HEK293T (cell line): ENCODE results near the gene GCC2.

Source experiments
- CTCF ChIA-PET: fragments of 350-600 bp; formaldehyde crosslinking; extraction: SDS; loops from one replicate; lab custom pipeline; 2021; ENCODE audit warnings: antibody characterized with exemption, inconsistent platforms; lab: Yijun Ruan, JAX
- POLR2A ChIA-PET: fragments of 350-600 bp; formaldehyde crosslinking; extraction: SDS; loops from one replicate; lab custom pipeline; 2020; ENCODE audit warnings: antibody characterized with exemption, inconsistent platforms; lab: Yijun Ruan, JAX
- DNase-seq: peaks from one replicate; pipeline ENCODE4 v3.0.0; 2012; ENCODE audit warnings: mixed read lengths; ENCODE audit errors: extremely low spot score
- ARNT ChIP-seq: fragments of 450-650 bp; IDR thresholded peaks from 2 replicates; pipeline ENCODE4 v1.6.1; 2017; ENCODE audit warnings: mild to moderate bottlenecking
- BHLHE40 ChIP-seq: fragments of 450-650 bp; IDR thresholded peaks from 2 replicates; pipeline ENCODE4 v1.6.1; 2016; ENCODE audit warnings: mild to moderate bottlenecking, moderate library complexity, borderline replicate concordance
- CTBP1 ChIP-seq: fragments of 450-650 bp; IDR thresholded peaks from 2 replicates; pipeline ENCODE4 v1.6.1; 2016; ENCODE audit warnings: borderline replicate concordance
- ELF4 ChIP-seq: fragments of 450-650 bp; IDR thresholded peaks from 2 replicates; pipeline ENCODE4 v1.6.1; 2017; ENCODE audit warnings: antibody characterized with exemption
- FOXA1 ChIP-seq: fragments of 450-650 bp; IDR thresholded peaks from 2 replicates; pipeline ENCODE4 v1.6.1; 2016; ENCODE audit warnings: mild to moderate bottlenecking
- FOXK2 ChIP-seq: fragments of 450-650 bp; IDR thresholded peaks from 2 replicates; pipeline ENCODE4 v1.6.1; 2016; ENCODE audit warnings: mild to moderate bottlenecking
- FOXM1 ChIP-seq: fragments of 450-650 bp; IDR thresholded peaks from 2 replicates; pipeline ENCODE4 v1.6.1; 2017; ENCODE audit warnings: mild to moderate bottlenecking, borderline replicate concordance
- HDGF ChIP-seq: fragments of 450-650 bp; IDR thresholded peaks from 2 replicates; pipeline ENCODE4 v1.6.1; 2017; ENCODE audit warnings: antibody characterized with exemption, borderline replicate concordance
- L3MBTL2 ChIP-seq: fragments of 450-650 bp; conservative IDR thresholded peaks from 2 replicates; pipeline ENCODE4 v1.6.1; 2016; ENCODE audit warnings: mild to moderate bottlenecking
- LEF1 ChIP-seq: fragments of 450-650 bp; IDR thresholded peaks from 2 replicates; pipeline ENCODE4 v1.6.1; 2017; ENCODE audit warnings: mild to moderate bottlenecking, borderline replicate concordance
- NFRKB ChIP-seq: fragments of 450-650 bp; IDR thresholded peaks from 2 replicates; pipeline ENCODE4 v1.6.1; 2016; ENCODE audit warnings: mild to moderate bottlenecking, moderate library complexity
- SP1 ChIP-seq: fragments of 450-650 bp; IDR thresholded peaks from 2 replicates; pipeline ENCODE4 v1.6.1; 2017
- SUZ12 ChIP-seq: fragments of 450-650 bp; IDR thresholded peaks from 2 replicates; pipeline ENCODE4 v1.6.1; 2016; ENCODE audit warnings: mild to moderate bottlenecking
- TARDBP ChIP-seq: fragments of 450-650 bp; IDR thresholded peaks from 2 replicates; pipeline ENCODE4 v1.6.1; 2016
- ZNF384 ChIP-seq: fragments of 450-650 bp; IDR thresholded peaks from 2 replicates; pipeline ENCODE4 v1.6.1; 2016
- TF ChIP-seq, protein P1 (sequence below): fragments of 450-650 bp; IDR thresholded peaks from 2 replicates; pipeline ENCODE4 v1.6.1; 2016

Gene GCC2

DNA sequence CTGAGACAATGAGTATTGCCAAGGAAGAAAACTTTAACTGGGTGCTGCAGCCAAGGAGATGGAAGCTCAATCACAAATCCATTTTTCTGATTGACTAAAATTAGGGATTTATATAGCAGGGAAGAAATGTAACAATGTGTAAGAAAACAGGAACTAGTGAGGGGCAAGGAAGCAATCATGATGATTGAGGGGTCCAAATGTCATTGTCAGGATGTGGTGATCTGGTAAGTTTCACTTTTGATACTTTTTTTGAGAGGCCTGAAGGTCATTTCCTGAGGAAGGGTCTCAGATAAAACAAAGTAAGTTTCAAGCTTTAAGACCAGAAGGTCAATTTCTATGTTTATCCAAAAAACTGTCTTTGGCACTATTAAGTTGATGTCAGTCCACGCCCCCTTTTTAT is 12.0 kb upstream of the GCC2 start:
- DNase-seq, result no peak
- ChIA-PET CTCF (no interaction called here), POLR2A (no interaction called here)
- TF ChIP-seq BHLHE40 (no peak), CTBP1 (no peak), TARDBP (no peak), FOXK2 (no peak), SUZ12 (no peak), LEF1 (no peak)
- TF ChIP-seq, protein P1, sequence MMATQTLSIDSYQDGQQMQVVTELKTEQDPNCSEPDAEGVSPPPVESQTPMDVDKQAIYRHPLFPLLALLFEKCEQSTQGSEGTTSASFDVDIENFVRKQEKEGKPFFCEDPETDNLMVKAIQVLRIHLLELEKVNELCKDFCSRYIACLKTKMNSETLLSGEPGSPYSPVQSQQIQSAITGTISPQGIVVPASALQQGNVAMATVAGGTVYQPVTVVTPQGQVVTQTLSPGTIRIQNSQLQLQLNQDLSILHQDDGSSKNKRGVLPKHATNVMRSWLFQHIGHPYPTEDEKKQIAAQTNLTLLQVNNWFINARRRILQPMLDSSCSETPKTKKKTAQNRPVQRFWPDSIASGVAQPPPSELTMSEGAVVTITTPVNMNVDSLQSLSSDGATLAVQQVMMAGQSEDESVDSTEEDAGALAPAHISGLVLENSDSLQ, result no peak

- no peak for DNase-seq
- TF ChIP-seq CTBP1 (no peak), FOXA1 (no peak), BHLHE40 (no peak), TARDBP (no peak), SP1 (no peak), ZNF384 (no peak), LEF1 (no peak), NFRKB (no peak), FOXM1 (no peak), ARNT (no peak), L3MBTL2 (no peak)
- CTCF ChIA-PET, result interaction anchor here (0.7 kb wide), 1 partner anchor 557 kb away, joined by 3 read pairs; no protein-coding TSS in a partner anchor
- POLR2A ChIA-PET, result no interaction called here
Measured at GRCh38 chr2:108441712-108442111, 7.3 kb upstream of the GCC2 start.

GRCh38 chr2:108444941-108445840 is 3.8 kb upstream of the GCC2 start:
- ChIA-PET CTCF (no interaction called here), POLR2A (no interaction called here)
- TF ChIP-seq HDGF (no peak), SUZ12 (no peak), ELF4 (no peak), TARDBP (no peak), ARNT (no peak), SP1 (no peak), FOXM1 (no peak), LEF1 (no peak), CTBP1 (no peak), FOXA1 (no peak), ZNF384 (no peak), FOXK2 (no peak), NFRKB (no peak), L3MBTL2 (no peak), BHLHE40 (no peak)
- TF ChIP-seq, protein P1, result no peak
- DNase-seq, result no peak

DNA sequence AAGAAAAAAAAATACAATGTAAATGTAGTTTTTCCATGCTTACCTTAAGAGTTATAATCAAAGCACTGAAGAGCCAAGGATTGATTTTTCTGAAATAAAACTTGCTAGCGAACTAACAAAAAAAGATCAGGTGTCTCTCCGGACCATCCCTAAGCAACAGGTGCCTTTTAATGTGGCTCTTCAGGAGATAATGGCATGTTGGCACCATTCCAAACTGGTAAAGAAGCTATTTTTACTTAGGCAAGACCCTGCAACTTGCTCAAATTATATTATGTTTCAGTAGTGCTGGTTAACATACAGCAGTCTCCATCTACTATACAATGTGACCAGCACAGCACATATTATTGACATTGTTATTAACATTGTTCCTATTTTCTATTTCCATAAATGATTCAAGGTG is 2.3 kb upstream of the GCC2 start:
- TF ChIP-seq, protein P1, result no peak
- ChIA-PET CTCF (no interaction called here), POLR2A (no interaction called here)
- DNase-seq, result no peak

- ChIA-PET CTCF (interaction anchor here (0.6 kb wide), 1 partner anchor 13 kb away, joined by 3 read pairs; no protein-coding TSS in a partner anchor), POLR2A (interaction anchor here (0.8 to 2.4 kb wide), 14 partner anchors 8 to 123 kb away, joined by 3 to 9 read pairs (median 4); partner anchors contain the start of genes LIMS1 and SULT1C4)
- no peak for TF ChIP-seq LEF1
- no peak for TF ChIP-seq SUZ12
- TF ChIP-seq BHLHE40, result no peak
- TF ChIP-seq L3MBTL2, result no peak
- TF ChIP-seq SP1, result no peak
- TF ChIP-seq, protein P1, result no peak
- no peak for TF ChIP-seq FOXK2
- DNase-seq, result peak; percentile 35
Measured at GRCh38 chr2:108447947-108448677, 894 bp upstream of the GCC2 start.
